Upper lobe of right lung (tissue), 1 donor: Measurements from ENCODE around the gene CPNE8. TPM values are rescaled to one million over a fixed set of nuclear protein-coding genes. Genes with fewer than 3 reads are reported as not detected.

Experiments
- ATAC-seq: fragments of 200-7000 bp; cut with Tn5 transposase; one replicate; pipeline ENCODE4 v1.9.1; 2020; ENCODE audit warnings: mild to moderate bottlenecking, moderate library complexity
- DNase-seq: peaks from one replicate; pipeline ENCODE4 v3.0.0-alpha.2; 2020
- H3K27ac ChIP-seq: fragments of 200-600 bp; one replicate; pipeline ENCODE4 v1.8.0; 2022
- H3K27me3 ChIP-seq: fragments of 200-600 bp; one replicate; pipeline ENCODE4 v1.8.0; 2022; ENCODE audit warnings: mild to moderate bottlenecking
- H3K36me3 ChIP-seq: fragments of 200-600 bp; one replicate; pipeline ENCODE4 v1.8.0; 2022
- H3K4me1 ChIP-seq: fragments of 200-600 bp; one replicate; pipeline ENCODE4 v1.8.0; 2022
- H3K4me3 ChIP-seq: fragments of 200-600 bp; one replicate; pipeline ENCODE4 v1.8.0; 2022; ENCODE audit warnings: mild to moderate bottlenecking
- H3K9me3 ChIP-seq: fragments of 200-600 bp; one replicate; pipeline ENCODE4 v1.8.0; 2022
- intact Hi-C: fragments of 100-400 bp; cut with DNase I; formaldehyde crosslinking; loops from one replicate; pipeline ENCODE4 v1.11.0; 2022
- total RNA-seq: library from RNA; stranded (reverse); fragmentation: NEBNext Ultra II Directional; extraction: Animal tissue kit (Norgen Biotek cat#: 25700); gene quantifications from one replicate; pipeline ENCODE4 v1.2.1, GENCODE V29; 2021
- TF ChIP-seq, protein P1 (sequence below): fragments of 200-600 bp; IDR thresholded peaks from one replicate; pipeline ENCODE4 v1.8.0; 2022; ENCODE audit warnings: antibody characterized with exemption
- donor health status: DM: no; HTN: yes; CAD: no; lungs with severe emphysema.

Gene CPNE8
- total RNA-seq, 1 donor from 2014 or later = 32.1 TPM

DNA sequence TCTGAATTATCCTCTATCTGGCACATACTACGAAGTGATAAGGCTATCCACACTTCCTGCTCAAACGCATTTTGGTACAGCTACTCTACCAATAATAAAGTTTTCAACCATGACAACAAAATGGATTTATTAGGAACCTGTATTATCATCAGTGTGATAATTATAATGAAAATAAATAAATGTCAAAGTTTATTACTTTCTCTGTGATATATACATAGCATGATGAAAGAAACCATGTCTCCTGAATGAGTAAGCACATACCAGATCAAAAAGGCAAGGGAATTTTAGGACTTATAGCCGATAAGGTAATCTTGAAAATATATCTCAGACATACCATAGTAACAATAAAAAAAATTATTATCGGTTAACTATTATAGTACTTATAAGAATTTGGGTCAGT is 61.1 kb downstream of the CPNE8 start:
- no peaks in the 10 kb centered on the region for H3K36me3 ChIP-seq
- no peaks in the 10 kb centered on the region for H3K9me3 ChIP-seq
- ATAC-seq = no peak
- no peak overlapping the region for H3K27ac ChIP-seq
- TF ChIP-seq, protein P1, sequence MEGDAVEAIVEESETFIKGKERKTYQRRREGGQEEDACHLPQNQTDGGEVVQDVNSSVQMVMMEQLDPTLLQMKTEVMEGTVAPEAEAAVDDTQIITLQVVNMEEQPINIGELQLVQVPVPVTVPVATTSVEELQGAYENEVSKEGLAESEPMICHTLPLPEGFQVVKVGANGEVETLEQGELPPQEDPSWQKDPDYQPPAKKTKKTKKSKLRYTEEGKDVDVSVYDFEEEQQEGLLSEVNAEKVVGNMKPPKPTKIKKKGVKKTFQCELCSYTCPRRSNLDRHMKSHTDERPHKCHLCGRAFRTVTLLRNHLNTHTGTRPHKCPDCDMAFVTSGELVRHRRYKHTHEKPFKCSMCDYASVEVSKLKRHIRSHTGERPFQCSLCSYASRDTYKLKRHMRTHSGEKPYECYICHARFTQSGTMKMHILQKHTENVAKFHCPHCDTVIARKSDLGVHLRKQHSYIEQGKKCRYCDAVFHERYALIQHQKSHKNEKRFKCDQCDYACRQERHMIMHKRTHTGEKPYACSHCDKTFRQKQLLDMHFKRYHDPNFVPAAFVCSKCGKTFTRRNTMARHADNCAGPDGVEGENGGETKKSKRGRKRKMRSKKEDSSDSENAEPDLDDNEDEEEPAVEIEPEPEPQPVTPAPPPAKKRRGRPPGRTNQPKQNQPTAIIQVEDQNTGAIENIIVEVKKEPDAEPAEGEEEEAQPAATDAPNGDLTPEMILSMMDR = no peak
- no peak overlapping the region for H3K4me3 ChIP-seq
- intact Hi-C loops = no loop called here
- H3K27me3 ChIP-seq = no peaks in the 10 kb centered on the region
- DNase-seq = no peak
- no peaks in the 10 kb centered on the region for H3K4me1 ChIP-seq

DNA sequence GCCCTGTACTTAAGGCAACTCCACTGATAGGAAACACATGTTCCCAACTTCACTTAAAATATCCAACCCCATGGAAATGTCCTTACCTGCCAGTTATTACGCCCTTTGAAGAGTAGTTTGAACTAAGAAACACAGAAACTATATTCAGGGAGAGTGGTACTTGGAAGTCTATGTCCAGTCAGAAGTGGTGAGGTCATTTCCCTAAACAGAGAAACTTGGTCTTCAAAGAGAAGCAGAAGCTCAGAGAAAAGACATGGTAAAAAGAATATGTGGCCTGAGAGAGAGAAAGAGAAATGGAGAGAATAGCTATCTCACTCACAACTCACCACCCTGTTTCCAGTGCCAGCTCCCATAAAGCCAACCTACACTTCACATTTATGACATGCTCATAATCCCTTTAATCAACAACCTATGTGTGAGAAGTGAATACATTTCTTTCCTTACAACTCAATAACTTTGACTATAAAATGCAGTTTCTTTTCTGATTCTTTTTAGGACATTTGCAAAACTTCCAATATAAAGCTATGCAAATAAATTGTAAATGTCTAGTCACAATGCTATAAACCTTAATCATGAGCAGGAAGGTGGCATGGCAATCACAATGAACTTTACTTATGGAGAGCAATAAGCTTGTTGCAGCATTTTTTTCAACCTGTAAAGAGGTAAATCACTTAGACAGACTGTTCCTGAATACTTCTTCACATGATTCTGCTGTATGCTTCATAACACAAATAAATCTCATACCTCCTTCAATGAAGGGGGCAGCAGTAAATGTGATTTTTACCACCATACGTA is 67.1 kb downstream of the CPNE8 start:
- no peak overlapping the region for H3K4me3 ChIP-seq
- ATAC-seq = no peak
- H3K27ac ChIP-seq = no peak overlapping the region
- no peaks in the 10 kb centered on the region for H3K9me3 ChIP-seq
- H3K4me1 ChIP-seq = no peaks in the 10 kb centered on the region
- H3K36me3 ChIP-seq = no peaks in the 10 kb centered on the region
- TF ChIP-seq, protein P1 = no peak
- H3K27me3 ChIP-seq = no peaks in the 10 kb centered on the region
- DNase-seq = no peak
- intact Hi-C loops = no loop called here

DNA sequence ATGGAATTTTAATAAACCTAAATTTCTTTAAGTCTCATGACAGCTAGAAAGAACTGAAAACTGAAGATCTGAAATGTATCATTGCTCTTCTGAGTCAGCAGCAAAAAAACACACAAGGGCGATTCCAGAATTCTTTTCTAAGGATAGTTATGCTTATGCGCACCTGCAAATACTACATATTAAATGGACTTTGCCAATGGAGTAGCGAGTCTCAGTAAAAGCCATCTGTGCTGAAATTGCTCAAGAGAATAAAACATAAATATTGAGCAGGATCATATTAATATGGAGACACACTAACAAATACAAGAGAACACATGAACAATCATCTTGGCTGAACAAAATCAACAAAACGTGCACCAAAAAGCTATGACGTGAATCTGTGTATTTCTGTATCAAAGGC is 73.7 kb downstream of the CPNE8 start:
- no peak overlapping the region for H3K4me3 ChIP-seq
- H3K4me1 ChIP-seq = no peaks in the 10 kb centered on the region
- no peak overlapping the region for H3K27ac ChIP-seq
- ATAC-seq (no peak), DNase-seq (no peak)
- TF ChIP-seq, protein P1 = no peak
- intact Hi-C loops = no loop called here
- no peaks in the 10 kb centered on the region for H3K9me3 ChIP-seq
- no peaks in the 10 kb centered on the region for H3K27me3 ChIP-seq
- no peaks in the 10 kb centered on the region for H3K36me3 ChIP-seq

DNA sequence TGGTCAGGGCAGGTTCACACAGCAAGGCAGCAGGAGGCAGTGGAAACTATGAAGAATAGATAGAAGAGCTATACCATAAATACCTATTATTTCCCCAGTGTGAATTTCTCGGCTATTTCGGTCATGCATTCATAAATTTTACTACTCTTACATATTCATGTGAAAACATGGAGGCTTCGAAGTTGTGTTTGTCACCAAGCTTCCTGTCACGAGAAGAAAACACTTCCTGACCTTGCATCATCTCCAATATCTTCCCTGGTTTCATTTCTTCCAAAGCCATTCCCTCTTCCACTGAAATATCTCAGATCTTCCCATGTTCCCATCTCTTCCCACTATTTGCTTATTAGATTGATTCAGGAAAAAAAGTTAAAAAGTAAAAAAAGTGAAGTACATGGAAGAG is 80.4 kb downstream of the CPNE8 start:
- intact Hi-C loops = no loop called here
- H3K27ac ChIP-seq = no peak overlapping the region
- TF ChIP-seq, protein P1 = no peak
- no peak for DNase-seq
- ATAC-seq = no peak
- H3K36me3 ChIP-seq = no peaks in the 10 kb centered on the region
- H3K9me3 ChIP-seq = no peaks in the 10 kb centered on the region
- no peaks in the 10 kb centered on the region for H3K27me3 ChIP-seq
- no peaks in the 10 kb centered on the region for H3K4me1 ChIP-seq
- H3K4me3 ChIP-seq = no peak overlapping the region

DNA sequence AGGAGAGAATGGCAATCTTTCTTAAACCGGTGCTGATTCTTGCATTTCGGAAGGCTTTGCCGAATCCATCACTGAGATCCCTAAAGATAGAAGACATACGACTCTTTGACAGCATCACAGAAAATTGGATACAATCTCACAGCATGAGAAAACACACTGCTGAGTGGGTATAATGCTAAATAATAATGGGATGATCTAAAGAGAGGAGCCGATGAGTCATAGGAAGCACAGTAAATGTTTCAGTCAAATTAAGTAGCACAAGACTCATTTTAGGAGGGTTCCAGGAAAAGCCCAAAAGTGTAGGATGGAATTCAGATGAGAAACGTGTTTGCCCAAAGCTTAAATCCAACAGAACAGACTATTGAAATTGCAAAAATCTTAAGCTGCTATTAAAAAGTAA is 81.7 kb downstream of the CPNE8 start:
- TF ChIP-seq, protein P1 = no peak
- DNase-seq = no peak
- Histone ChIP-seq H3K4me1 (no peaks in the 10 kb centered on the region), H3K9me3 (no peaks in the 10 kb centered on the region), H3K27me3 (no peaks in the 10 kb centered on the region), H3K4me3 (no peak overlapping the region), H3K36me3 (no peaks in the 10 kb centered on the region), H3K27ac (no peak overlapping the region)
- intact Hi-C loops = no loop called here
- ATAC-seq = no peak
